GM12878 (cell line): Measurements from ENCODE around the gene SLC5A11. TPM values are rescaled to one million over a fixed set of nuclear protein-coding genes. Genes with fewer than 3 reads are reported as not detected.
A peak's percentile ranks its signal among the peaks of the same experiment; 100 is the strongest.
"Not testable (repeated sequence)": the region's sequence is repeated elsewhere in the genome, so short reads cannot be mapped to it uniquely, and the experiment has no call there.

Experiments
- ATAC-seq: fragments of 200-7000 bp; cut with Tn5 transposase; 3 replicates; pipeline ENCODE4 v1.9.1; 2020; ENCODE audit warnings: mild to moderate bottlenecking, moderate library complexity
- BruUV-seq: library from RNA; stranded (reverse); fragments of 400-500 nt; replicated peaks from 2 replicates; lab custom pipeline; 2021; lab: Mats Ljungman, UMichigan
- CTCF ChIA-PET: fragments of 300-600 bp; sonication (Branson Sonifier 250); formaldehyde crosslinking; extraction: SDS; loops from one replicate; lab custom pipeline; 2021; ENCODE audit warnings: inconsistent platforms; lab: Yijun Ruan, JAX
- POLR2A ChIA-PET: fragments of 350-600 bp; formaldehyde crosslinking; extraction: SDS; loops from one replicate; lab custom pipeline; 2021; ENCODE audit warnings: inconsistent platforms; lab: Charles Lee
- RAD21 ChIA-PET: fragments of 300-600 bp; sonication (Branson Sonifier 250); formaldehyde crosslinking; loops from one replicate; lab custom pipeline; 2023; ENCODE audit warnings: antibody characterized with exemption; ENCODE audit not compliant: unreplicated experiment; lab: Charles Lee
- SMC1A ChIA-PET: fragments of 300-600 bp; sonication (Branson Sonifier 250); formaldehyde crosslinking; loops from one replicate; lab custom pipeline; 2023; ENCODE audit not compliant: unreplicated experiment, uncharacterized antibody; lab: Charles Lee
- DNase-seq: peaks from one replicate; pipeline ENCODE4 v3.0.0-alpha.2; 2011; ENCODE audit warnings: low read depth, low spot score
- FAIRE-seq: peaks from 3 replicates; lab custom pipeline; 2011; peaks lifted over from hg19 to GRCh38; lab: Jason Lieb, UNC
- H2AFZ ChIP-seq: 2 replicates; pipeline ENCODE4 v1.6.0; 2011; ENCODE audit warnings: low read depth, low read length, control low read depth; ENCODE audit not compliant: control insufficient read depth
- H3K27ac ChIP-seq: 2 replicates; pipeline ENCODE4 v1.5.1; 2011; ENCODE audit warnings: control low read depth; ENCODE audit not compliant: control insufficient read depth, insufficient read depth
- H3K27me3 ChIP-seq, 2 experiments: replicated peaks in 1 of 2; 2 replicates each; pipeline versions ENCODE4 v1.6.0 to v1.6.1; 2011; ENCODE audit warnings: low read length in 1 of 2; ENCODE audit not compliant: control insufficient read depth in 2 of 2, insufficient read depth in 2 of 2
- H3K36me3 ChIP-seq, 2 experiments: 2 replicates each; pipeline ENCODE4 v1.5.1; 2011; ENCODE audit warnings: low read length in 1 of 2; ENCODE audit not compliant: control insufficient read depth in 2 of 2, insufficient read depth in 2 of 2
- H3K4me1 ChIP-seq: 2 replicates; pipeline ENCODE4 v1.6.1; 2011; ENCODE audit warnings: mild to moderate bottlenecking, low read length, moderate library complexity, mixed read lengths; ENCODE audit not compliant: control insufficient read depth, insufficient read depth
- H3K4me2 ChIP-seq: 2 replicates; pipeline ENCODE4 v1.6.0; 2011; ENCODE audit warnings: control low read depth; ENCODE audit not compliant: control insufficient read depth, insufficient read depth
- H3K4me3 ChIP-seq: fragments of 200-600 bp; sonication (generic); 2 replicates; pipeline ENCODE4 v1.5.1; 2016
- H3K79me2 ChIP-seq: 2 replicates; pipeline ENCODE4 v1.6.0; 2011; ENCODE audit warnings: low read length; ENCODE audit not compliant: control insufficient read depth, insufficient read depth
- H3K9ac ChIP-seq: 2 replicates; pipeline ENCODE4 v1.8.0; 2011; ENCODE audit warnings: low read length, control low read depth, mixed read lengths; ENCODE audit not compliant: control insufficient read depth, insufficient read depth
- H3K9me3 ChIP-seq: replicated peaks from 3 replicates; pipeline ENCODE4 v1.5.1; 2011; ENCODE audit warnings: mild to moderate bottlenecking, low read length; ENCODE audit not compliant: control insufficient read depth, insufficient read depth
- H4K20me1 ChIP-seq: 2 replicates; pipeline ENCODE4 v1.6.0; 2011; ENCODE audit not compliant: control insufficient read depth, insufficient read depth
- RBBP5 ChIP-seq: fragments of 200-600 bp; sonication (generic); conservative IDR thresholded peaks from 2 replicates; pipeline ENCODE4 v1.6.1; 2016
- ZNF687 ChIP-seq: fragments of 450-650 bp; IDR thresholded peaks from 2 replicates; pipeline ENCODE4 v1.6.1; 2017; ENCODE audit warnings: mild to moderate bottlenecking, moderate library complexity
- WGBS: methylation state at CpG from one replicate; pipeline ENCODE4 v1.1.6; 2016; ENCODE audit warnings: low lambda C conversion rate; ENCODE audit not compliant: insufficient replicate concordance, insufficient coverage; ENCODE audit errors: missing lambda C conversion rate; 5-methylcytosine and 5-hydroxymethylcytosine counted together
- in situ Hi-C: fragments of 300-500 bp; cut with MboI; formaldehyde crosslinking; loops from 9 replicates; pipeline ENCODE4 v1.14.3; 2018; ENCODE audit warnings: mixed read lengths
- intact Hi-C: fragments of 100-400 bp; cut with micrococcal nuclease; formaldehyde crosslinking; loops from one replicate; pipeline ENCODE4 v1.14.2; 2022; ENCODE audit not compliant: unreplicated experiment
- polyA plus RNA-seq, 11 experiments: library from polyadenylated mRNA; depleted of rRNA in 4 of 11; unstranded in 6 of 11; stranded (reverse) in 5 of 11; fragments of >200 nt; fragmentation: Nextera tagmentation in 4 of 11; fragmentation: Illumina TruSeq in 1 of 11; extraction: Ambion mirVana in 4 of 11; extraction: Trizol in 1 of 11; gene quantifications; 1 replicate in 1 of 11; 2 replicates in 10 of 11; pipeline versions ENCODE4 v1.2.1 to v1.2.3, GENCODE V29; 2011 to 2016; ENCODE audit warnings: inconsistent platforms in 2 of 11, missing spikeins in 2 of 11, low read depth in 1 of 11
- total RNA-seq, 4 experiments: library from RNA; depleted of rRNA in 3 of 4; stranded (reverse); fragments of >200 nt in 3 of 4; fragmentation: Illumina TruSeq in 1 of 4; extraction: Trizol in 1 of 4; gene quantifications; 2 replicates each; pipeline versions ENCODE4 v1.2.1 to v1.2.3, GENCODE V29; 2013 to 2021

The SLC5A11 gene
- total and polyA plus RNA-seq, 10 of the 15 experiments (the other 5 are each of a cell fraction or from before 2014, with no cell fraction given) = 0.10 TPM; not detected in 9

- no peaks in the 10 kb centered on the region for H3K79me2 ChIP-seq
- H2AFZ ChIP-seq = no peak overlapping the region
- H3K36me3 ChIP-seq = no peaks in the 10 kb centered on the region
- no peaks in the 10 kb centered on the region for H3K27me3 ChIP-seq
- no peaks in the 10 kb centered on the region for H4K20me1 ChIP-seq
- no peaks in the 10 kb centered on the region for H3K4me1 ChIP-seq
- RAD21 ChIA-PET = no interaction called here
- BruUV-seq = no TSS peak
- SMC1A ChIA-PET = no interaction called here
- intact Hi-C loops (no loop called here), in situ Hi-C loops (no loop called here)
- H3K4me2 ChIP-seq = no peak overlapping the region
- POLR2A ChIA-PET = no interaction called here
- no peak overlapping the region for H3K4me3 ChIP-seq
- DNase-seq (no peak), FAIRE-seq (no peak), ATAC-seq (peak; percentile 20; the same call in 2 of the 3 replicates)
- no peak overlapping the region for H3K27ac ChIP-seq
- H3K9me3 ChIP-seq = no peaks in the 10 kb centered on the region
- TF ChIP-seq ZNF687 (no peak), RBBP5 (no peak)
- CTCF ChIA-PET = interaction anchor here (1.5 kb wide), 1 partner anchor 11 kb away, joined by 3 read pairs; no protein-coding TSS in a partner anchor
- no peak overlapping the region for H3K9ac ChIP-seq
- WGBS = 35% methylated on average over 17 of the region's 17 CpGs
Observed at GRCh38 chr16:24844101-24845030, 1.4 kb upstream of the SLC5A11 start.

- CTCF ChIA-PET, H3K79me2 ChIP-seq, H3K27ac ChIP-seq, H4K20me1 ChIP-seq, H3K4me2 ChIP-seq, ATAC-seq, H3K36me3 ChIP-seq, H3K9me3 ChIP-seq, DNase-seq, H3K9ac ChIP-seq, POLR2A ChIA-PET, FAIRE-seq, in situ Hi-C loops, intact Hi-C loops, BruUV-seq, H3K27me3 ChIP-seq, SMC1A ChIA-PET, H3K4me1 ChIP-seq, H3K4me3 ChIP-seq, RAD21 ChIA-PET, H2AFZ ChIP-seq: not testable (repeated sequence)
- WGBS = 46% methylated on average over 2 of the region's 2 CpGs
Observed at GRCh38 chr16:24845031-24845365, 765 bp upstream of the SLC5A11 start.
